Neural cell (in vitro differentiated cells): Measurements from ENCODE around the gene CCDC32. TPM values are rescaled to one million over a fixed set of nuclear protein-coding genes. Genes with fewer than 3 reads are reported as not detected.

Experiments
- H2AFZ ChIP-seq: fragments of 200-600, 300-800 bp; sonication (generic), shearing (Covaris generic); 2 replicates; pipeline ENCODE4 v1.6.0; 2014; ENCODE audit warnings: low read depth, mild to moderate bottlenecking, antibody characterized with exemption, low read length, moderate library complexity
- H3F3A ChIP-seq: fragments of 200-600 bp; shearing (Covaris generic); 2 replicates; pipeline ENCODE4 v1.6.1; 2016; ENCODE audit warnings: mild to moderate bottlenecking, moderate library complexity, mixed read lengths, antibody characterized with exemption, low read length; ENCODE audit not compliant: insufficient read depth, poor library complexity, severe bottlenecking
- H3K27ac ChIP-seq: fragments of 200-600, 300-800 bp; sonication (generic), shearing (Covaris generic); 2 replicates; pipeline ENCODE4 v1.5.1; 2014; ENCODE audit warnings: mild to moderate bottlenecking, low read length, moderate library complexity
- H3K27me3 ChIP-seq: fragments of 300-800, 200-600 bp; sonication (generic), shearing (Covaris generic); 2 replicates; pipeline ENCODE4 v1.6.0; 2014; ENCODE audit warnings: mild to moderate bottlenecking, low read depth, low read length, moderate library complexity; ENCODE audit not compliant: insufficient read depth
- H3K36me3 ChIP-seq: fragments of 300-800, 200-600 bp; sonication (generic), shearing (Covaris generic); 2 replicates; pipeline ENCODE4 v1.5.1; 2014; ENCODE audit warnings: mild to moderate bottlenecking, antibody characterized with exemption, low read length, moderate library complexity; ENCODE audit not compliant: insufficient read depth
- H3K4me2 ChIP-seq: fragments of 300-800, 200-600 bp; sonication (generic), shearing (Covaris generic); 2 replicates; pipeline ENCODE4 v1.6.0; 2014; ENCODE audit warnings: mild to moderate bottlenecking, low read length
- H3K4me3 ChIP-seq: fragments of 300-800, 200-600 bp; sonication (generic), shearing (Covaris generic); 2 replicates; pipeline ENCODE4 v1.5.1; 2014; ENCODE audit warnings: mild to moderate bottlenecking, low read length, moderate library complexity
- H3K79me2 ChIP-seq: fragments of 200-600 bp; shearing (Covaris generic); replicated peaks from 2 replicates; pipeline ENCODE4 v1.6.0; 2014; ENCODE audit warnings: mild to moderate bottlenecking, low read length, moderate library complexity; ENCODE audit not compliant: insufficient read depth
- H3K9ac ChIP-seq: fragments of 300-800, 200-600 bp; sonication (generic), shearing (Covaris generic); 2 replicates; pipeline ENCODE4 v1.6.1; 2016; ENCODE audit warnings: mild to moderate bottlenecking, low read length, mixed read lengths
- H3K9me2 ChIP-seq: fragments of 200-600 bp; shearing (Covaris generic); 2 replicates; pipeline ENCODE4 v1.6.1; 2016; ENCODE audit warnings: mild to moderate bottlenecking, low read length, mixed read lengths; ENCODE audit not compliant: insufficient read depth
- H3K9me3 ChIP-seq: fragments of 200-600, 300-800 bp; sonication (generic), shearing (Covaris generic); 2 replicates; pipeline ENCODE4 v1.6.1; 2016; ENCODE audit warnings: mild to moderate bottlenecking, mixed run types, low read length, moderate library complexity, mixed read lengths
- H4K20me1 ChIP-seq: fragments of 200-600 bp; shearing (Covaris generic); 2 replicates; pipeline ENCODE4 v1.6.1; 2016; ENCODE audit warnings: mild to moderate bottlenecking, mixed run types; ENCODE audit not compliant: insufficient read depth
- CTCF ChIP-seq: fragments of 450-650 bp; IDR thresholded peaks from 2 replicates; pipeline ENCODE4 v1.5.1; 2014; ENCODE audit warnings: antibody characterized with exemption, mild to moderate bottlenecking, moderate library complexity; ENCODE audit not compliant: poor library complexity, severe bottlenecking
- EP300 ChIP-seq: fragments of 450-650 bp; conservative IDR thresholded peaks from 2 replicates; pipeline ENCODE4 v1.6.1; 2014; ENCODE audit warnings: antibody characterized with exemption, mild to moderate bottlenecking, moderate library complexity; ENCODE audit not compliant: poor library complexity, severe bottlenecking
- EZH2 ChIP-seq: fragments of 200-600, 300-800 bp; shearing (Covaris generic), sonication (generic); IDR thresholded peaks from 2 replicates; pipeline ENCODE4 v1.6.1; 2014; ENCODE audit warnings: antibody characterized with exemption, low read length, borderline replicate concordance, mild to moderate bottlenecking; ENCODE audit not compliant: insufficient read depth, poor library complexity, severe bottlenecking
- MXI1 ChIP-seq: fragments of 450-650 bp; conservative IDR thresholded peaks from 2 replicates; pipeline ENCODE4 v1.6.1; 2014; ENCODE audit warnings: antibody characterized with exemption, mild to moderate bottlenecking; ENCODE audit not compliant: poor library complexity, severe bottlenecking
- POLR2AphosphoS5 ChIP-seq: IDR thresholded peaks from 2 replicates; pipeline ENCODE4 v1.6.1; 2012
- RAD21 ChIP-seq: fragments of 450-650 bp; conservative IDR thresholded peaks from 2 replicates; pipeline ENCODE4 v1.6.1; 2014; ENCODE audit warnings: antibody characterized with exemption, mild to moderate bottlenecking, moderate library complexity
- REST ChIP-seq: IDR thresholded peaks from 2 replicates; pipeline ENCODE4 v1.6.1; 2012; ENCODE audit warnings: borderline replicate concordance
- SMC3 ChIP-seq: fragments of 450-650 bp; conservative IDR thresholded peaks from 2 replicates; pipeline ENCODE4 v1.6.1; 2014; ENCODE audit warnings: antibody characterized with exemption, mild to moderate bottlenecking, moderate library complexity; ENCODE audit not compliant: poor library complexity
- TAF1 ChIP-seq: IDR thresholded peaks from 2 replicates; pipeline ENCODE4 v1.6.1; 2012; ENCODE audit warnings: low read depth
- polyA plus RNA-seq: library from polyadenylated mRNA; depleted of rRNA; stranded (reverse); fragments of >200 nt; gene quantifications from 2 replicates; pipeline ENCODE4 v1.2.3, GENCODE V29; 2014

CCDC32 gene
- polyA plus RNA-seq, 1 donor from 2014 or later = 34.2 TPM

GRCh38 chr15:40591389-40591788 is 26.5 kb upstream of the CCDC32 start:
- Histone ChIP-seq H3K79me2 (no peaks in the 10 kb centered on the region), H3K9ac (no peak overlapping the region), H3K4me2 (no peak overlapping the region), H3F3A (peaks cover 4% of the 10 kb centered on the region), H3K27me3 (no peaks in the 10 kb centered on the region), H3K9me3 (no peaks in the 10 kb centered on the region), H3K4me3 (no peak overlapping the region), H3K9me2 (no peaks in the 10 kb centered on the region), H2AFZ (no peak overlapping the region), H3K27ac (no peak overlapping the region), H3K36me3 (no peaks in the 10 kb centered on the region), H4K20me1 (no peaks in the 10 kb centered on the region)
- no peak for TF ChIP-seq MXI1
- TF ChIP-seq REST = no peak
- TF ChIP-seq CTCF = no peak
- no peak for TF ChIP-seq TAF1
- TF ChIP-seq RAD21 = no peak
- TF ChIP-seq SMC3 = no peak
- no peak for TF ChIP-seq EZH2
- no peak for TF ChIP-seq POLR2AphosphoS5
- TF ChIP-seq EP300 = no peak

GRCh38 chr15:40590667-40591050 is 25.8 kb upstream of the CCDC32 start:
- Histone ChIP-seq H4K20me1 (no peaks in the 10 kb centered on the region), H3K9me2 (no peaks in the 10 kb centered on the region), H3K36me3 (no peaks in the 10 kb centered on the region), H3F3A (peaks cover 4% of the 10 kb centered on the region), H3K9ac (no peak overlapping the region), H2AFZ (no peak overlapping the region), H3K4me3 (no peak overlapping the region), H3K9me3 (no peaks in the 10 kb centered on the region), H3K27ac (no peak overlapping the region), H3K27me3 (no peaks in the 10 kb centered on the region), H3K4me2 (no peak overlapping the region), H3K79me2 (no peaks in the 10 kb centered on the region)
- TF ChIP-seq REST = no peak
- no peak for TF ChIP-seq MXI1
- no peak for TF ChIP-seq TAF1
- no peak for TF ChIP-seq EP300
- no peak for TF ChIP-seq EZH2
- no peak for TF ChIP-seq POLR2AphosphoS5
- no peak for TF ChIP-seq RAD21
- no peak for TF ChIP-seq CTCF
- TF ChIP-seq SMC3 = no peak
